Psoas muscle (tissue), 8 donors: ENCODE measurements around the gene HS3ST2. TPM values are rescaled to one million over a fixed set of nuclear protein-coding genes. Genes with fewer than 3 reads are reported as not detected.

Experiments
- ATAC-seq, 4 donors: fragments of 200-7000 bp; cut with Tn5 transposase; one replicate each; pipeline ENCODE4 v1.9.1; 2020; ENCODE audit warnings: moderate library complexity in 3 of 4, mild to moderate bottlenecking in 2 of 4
- DNase-seq, 2 donors: peaks; one replicate each; pipeline ENCODE4 v3.0.0-alpha.2; 2020
- H3K27ac ChIP-seq: fragments of 200-600 bp; one replicate; pipeline ENCODE4 v1.8.0; 2022
- H3K27me3 ChIP-seq, 3 donors: fragments of 200-600 bp in 1 of 3; one replicate each; pipeline versions ENCODE4 v1.6.1 to v1.8.0; 2013 to 2022; ENCODE audit warnings: low read length in 2 of 3, mild to moderate bottlenecking in 2 of 3, moderate library complexity in 1 of 3; ENCODE audit not compliant: insufficient read depth in 3 of 3
- H3K36me3 ChIP-seq, 2 donors: fragments of 200-600 bp in 1 of 2; one replicate each; pipeline versions ENCODE4 v1.6.1 to v1.8.0; 2013 to 2022; ENCODE audit warnings: low read depth in 1 of 2, mild to moderate bottlenecking in 1 of 2, moderate library complexity in 1 of 2; ENCODE audit not compliant: insufficient read depth in 1 of 2
- H3K4me1 ChIP-seq: fragments of 200-600 bp; one replicate; pipeline ENCODE4 v1.8.0; 2022
- H3K4me3 ChIP-seq: fragments of 200-600 bp; one replicate; pipeline ENCODE4 v1.8.0; 2022; ENCODE audit warnings: mild to moderate bottlenecking
- H3K9me3 ChIP-seq: fragments of 200-600 bp; one replicate; pipeline ENCODE4 v1.8.0; 2022
- WGBS, 3 donors: extraction: QIAGEN DNeasy Blood & Tissue Kit; methylation state at CpG; one replicate each; pipeline versions ENCODE4 v1.1.6 to v1.1.7; 2013; 5-methylcytosine and 5-hydroxymethylcytosine counted together
- intact Hi-C, 2 donors: fragments of 100-400 bp; cut with DNase I; formaldehyde crosslinking; loops; one replicate each; pipeline versions ENCODE4 v1.11.0 to v1.14.2; 2022
- polyA plus RNA-seq, 3 donors: library from polyadenylated mRNA; stranded (reverse); fragments of 200-250 nt; gene quantifications; one replicate each; pipeline ENCODE4 v1.2.3, GENCODE V29; 2013
- total RNA-seq, 4 donors: library from RNA; stranded (reverse); fragmentation: NEBNext Ultra II Directional in 2 of 4; extraction: Animal tissue kit (Norgen Biotek cat#: 25700) in 2 of 4; gene quantifications; one replicate each; pipeline versions ENCODE4 v1.2.1 to v1.2.4, GENCODE V29; 2021 to 2023
- TF ChIP-seq, protein P1 (sequence below): fragments of 200-600 bp; IDR thresholded peaks from one replicate; pipeline ENCODE4 v1.8.0; 2022; ENCODE audit warnings: antibody characterized with exemption
- donor health status: healthy with polysubstance abuse.
- donor health status: DM: no; HTN: no; CAD: no; lungs with moderate emphysema.
- donor health status: Bipolar disorder and iron deficiency.
- donor health status: healthy.
- donor health status: DM: yes; HTN: yes; CAD: no.
- donor health status: DM: no; HTN: no; CAD: no.
- donor health status: DM: no; HTN: no; CAD: no.
- donor health status: DM: yes; HTN: yes; CAD: no.

HS3ST2 gene
- total and polyA plus RNA-seq, 7 donors = 0.05 to 1.6 (median 0.42) TPM; not detected in 1

GRCh38 chr16:22857296-22858025 lies 43.5 kb downstream of the HS3ST2 start:
- 52 to 60% (median 53%) methylated on average over 12 of the region's 12 CpGs for WGBS, 3 donors
- no peak for ATAC-seq

DNA sequence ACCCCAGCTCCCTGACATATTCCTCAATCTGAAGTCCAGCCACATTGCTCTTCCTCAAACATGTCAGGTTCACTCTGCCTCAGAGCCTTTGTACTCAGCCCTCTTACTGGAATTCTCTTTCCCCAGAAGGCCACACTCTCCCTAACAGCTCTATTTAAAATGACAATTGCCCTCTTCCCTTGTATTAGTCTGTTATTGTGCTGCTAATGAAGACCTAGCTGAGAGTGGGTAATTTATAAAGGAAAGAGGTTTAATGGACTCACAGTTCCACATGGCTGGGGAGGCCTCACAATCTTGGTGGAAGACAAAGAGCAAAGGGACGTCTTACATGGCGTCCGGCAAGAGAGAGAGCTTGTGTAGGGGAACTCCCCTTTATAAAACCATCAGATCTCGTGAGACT lies 46.0 kb downstream of the HS3ST2 start:
- 70 to 79% (median 77%) methylated on average over 4 of the region's 4 CpGs for WGBS, 3 donors
- Histone ChIP-seq H3K36me3 (no peaks in the 10 kb centered on the region), H3K27ac (no peak overlapping the region), H3K4me3 (no peak overlapping the region), H3K9me3 (no peaks in the 10 kb centered on the region), H3K4me1 (no peaks in the 10 kb centered on the region), H3K27me3 (peaks cover 0 to 4% (median 0%) of the 10 kb centered on the region in 3 donors)
- TF ChIP-seq, protein P1, sequence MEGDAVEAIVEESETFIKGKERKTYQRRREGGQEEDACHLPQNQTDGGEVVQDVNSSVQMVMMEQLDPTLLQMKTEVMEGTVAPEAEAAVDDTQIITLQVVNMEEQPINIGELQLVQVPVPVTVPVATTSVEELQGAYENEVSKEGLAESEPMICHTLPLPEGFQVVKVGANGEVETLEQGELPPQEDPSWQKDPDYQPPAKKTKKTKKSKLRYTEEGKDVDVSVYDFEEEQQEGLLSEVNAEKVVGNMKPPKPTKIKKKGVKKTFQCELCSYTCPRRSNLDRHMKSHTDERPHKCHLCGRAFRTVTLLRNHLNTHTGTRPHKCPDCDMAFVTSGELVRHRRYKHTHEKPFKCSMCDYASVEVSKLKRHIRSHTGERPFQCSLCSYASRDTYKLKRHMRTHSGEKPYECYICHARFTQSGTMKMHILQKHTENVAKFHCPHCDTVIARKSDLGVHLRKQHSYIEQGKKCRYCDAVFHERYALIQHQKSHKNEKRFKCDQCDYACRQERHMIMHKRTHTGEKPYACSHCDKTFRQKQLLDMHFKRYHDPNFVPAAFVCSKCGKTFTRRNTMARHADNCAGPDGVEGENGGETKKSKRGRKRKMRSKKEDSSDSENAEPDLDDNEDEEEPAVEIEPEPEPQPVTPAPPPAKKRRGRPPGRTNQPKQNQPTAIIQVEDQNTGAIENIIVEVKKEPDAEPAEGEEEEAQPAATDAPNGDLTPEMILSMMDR = no peak
- ATAC-seq (no peak), DNase-seq (no peak)
- intact Hi-C loops = no loop called here

More at GRCh38 chr16:22857296-22858025, 43.5 kb downstream of the HS3ST2 start:
- Histone ChIP-seq H3K36me3 (no peaks in the 10 kb centered on the region), H3K9me3 (no peaks in the 10 kb centered on the region), H3K4me1 (no peaks in the 10 kb centered on the region), H3K27ac (no peak overlapping the region), H3K4me3 (no peak overlapping the region), H3K27me3 (peaks cover 0 to 4% (median 2%) of the 10 kb centered on the region in 3 donors)
- DNase-seq = no peak
- TF ChIP-seq, protein P1 = no peak
- intact Hi-C loops = no loop called here

DNA sequence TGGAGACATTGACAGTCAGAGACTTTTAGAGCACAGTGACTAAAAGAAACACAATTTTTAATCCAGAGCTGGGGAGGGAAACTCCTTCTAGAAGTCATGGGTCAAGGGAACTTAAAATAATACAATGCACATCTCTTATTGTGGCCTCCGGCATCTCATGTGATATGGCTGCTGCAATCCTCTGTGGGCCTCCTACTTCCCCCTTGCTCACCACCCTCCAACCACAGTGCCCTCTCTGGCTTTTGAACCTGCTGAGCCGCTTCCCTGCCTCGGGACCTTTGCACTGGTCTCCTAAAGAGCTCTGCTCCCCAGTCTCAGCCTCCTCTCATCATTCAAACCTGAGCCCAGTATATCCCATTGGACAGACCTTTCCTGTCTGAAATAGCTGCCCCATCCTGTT lies 47.6 kb downstream of the HS3ST2 start:
- Histone ChIP-seq H3K9me3 (no peaks in the 10 kb centered on the region), H3K4me1 (no peaks in the 10 kb centered on the region), H3K27ac (no peak overlapping the region), H3K4me3 (no peak overlapping the region), H3K36me3 (no peaks in the 10 kb centered on the region), H3K27me3 (peaks cover 0 to 4% (median 0%) of the 10 kb centered on the region in 3 donors)
- 82 to 87% (median 85%) methylated on average over 3 of the region's 3 CpGs for WGBS, 3 donors
- ATAC-seq (no peak), DNase-seq (no peak)
- TF ChIP-seq, protein P1 = no peak
- intact Hi-C loops = no loop called here

GRCh38 chr16:22862046-22862445 lies 48.1 kb downstream of the HS3ST2 start:
- intact Hi-C loops = no loop called here
- H3K27me3 ChIP-seq = peaks cover 0 to 4% (median 0%) of the 10 kb centered on the region in 3 donors
- H3K4me3 ChIP-seq = no peak overlapping the region
- TF ChIP-seq, protein P1 = no peak
- no peak overlapping the region for H3K27ac ChIP-seq
- H3K36me3 ChIP-seq = no peaks in the 10 kb centered on the region
- ATAC-seq = no peak
- no peaks in the 10 kb centered on the region for H3K4me1 ChIP-seq
- H3K9me3 ChIP-seq = no peaks in the 10 kb centered on the region
- DNase-seq = no peak

GRCh38 chr16:22864375-22864774 lies 50.4 kb downstream of the HS3ST2 start:
- intact Hi-C loops = no loop called here
- no peaks in the 10 kb centered on the region for H3K9me3 ChIP-seq
- no peaks in the 10 kb centered on the region for H3K4me1 ChIP-seq
- no peaks in the 10 kb centered on the region for H3K36me3 ChIP-seq
- ATAC-seq (no peak), DNase-seq (no peak)
- H3K27ac ChIP-seq = no peak overlapping the region
- H3K27me3 ChIP-seq = no peaks in the 10 kb centered on the region
- TF ChIP-seq, protein P1 = no peak
- no peak overlapping the region for H3K4me3 ChIP-seq
